ENCODE measurements around the gene RTKN2.

DNA sequence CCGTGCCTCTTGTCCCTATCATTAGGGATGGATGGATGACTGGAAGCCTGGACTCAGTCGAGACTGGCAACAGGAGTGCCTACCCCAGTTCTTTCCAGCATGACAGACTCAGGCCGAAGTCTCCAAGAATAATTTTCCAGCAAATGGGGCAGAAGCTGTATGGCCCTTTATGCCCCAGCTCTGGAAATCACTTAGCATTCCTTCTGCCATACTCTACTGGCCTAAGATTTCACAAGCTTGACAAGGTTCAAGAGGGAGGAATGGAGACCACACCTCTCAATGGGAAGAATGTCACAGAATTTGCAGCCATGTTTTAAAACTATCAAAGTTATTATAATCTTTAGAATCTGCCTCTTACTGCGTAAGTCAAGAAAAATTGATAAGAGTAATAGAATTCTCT is 39.0 kb upstream of the RTKN2 start:
- no peak for TF ChIP-seq ZNF70 (CRISPR knock-in tag; IDR thresholded peaks at IDR 0.05)
- no peak for TF ChIP-seq BACH2 (CRISPR knock-in tag; IDR thresholded peaks at IDR 0.05; ENCODE audit: borderline replicate concordance)
- TF ChIP-seq RARB (CRISPR knock-in tag; IDR thresholded peaks at IDR 0.05): no peak
- TF ChIP-seq, protein P1, sequence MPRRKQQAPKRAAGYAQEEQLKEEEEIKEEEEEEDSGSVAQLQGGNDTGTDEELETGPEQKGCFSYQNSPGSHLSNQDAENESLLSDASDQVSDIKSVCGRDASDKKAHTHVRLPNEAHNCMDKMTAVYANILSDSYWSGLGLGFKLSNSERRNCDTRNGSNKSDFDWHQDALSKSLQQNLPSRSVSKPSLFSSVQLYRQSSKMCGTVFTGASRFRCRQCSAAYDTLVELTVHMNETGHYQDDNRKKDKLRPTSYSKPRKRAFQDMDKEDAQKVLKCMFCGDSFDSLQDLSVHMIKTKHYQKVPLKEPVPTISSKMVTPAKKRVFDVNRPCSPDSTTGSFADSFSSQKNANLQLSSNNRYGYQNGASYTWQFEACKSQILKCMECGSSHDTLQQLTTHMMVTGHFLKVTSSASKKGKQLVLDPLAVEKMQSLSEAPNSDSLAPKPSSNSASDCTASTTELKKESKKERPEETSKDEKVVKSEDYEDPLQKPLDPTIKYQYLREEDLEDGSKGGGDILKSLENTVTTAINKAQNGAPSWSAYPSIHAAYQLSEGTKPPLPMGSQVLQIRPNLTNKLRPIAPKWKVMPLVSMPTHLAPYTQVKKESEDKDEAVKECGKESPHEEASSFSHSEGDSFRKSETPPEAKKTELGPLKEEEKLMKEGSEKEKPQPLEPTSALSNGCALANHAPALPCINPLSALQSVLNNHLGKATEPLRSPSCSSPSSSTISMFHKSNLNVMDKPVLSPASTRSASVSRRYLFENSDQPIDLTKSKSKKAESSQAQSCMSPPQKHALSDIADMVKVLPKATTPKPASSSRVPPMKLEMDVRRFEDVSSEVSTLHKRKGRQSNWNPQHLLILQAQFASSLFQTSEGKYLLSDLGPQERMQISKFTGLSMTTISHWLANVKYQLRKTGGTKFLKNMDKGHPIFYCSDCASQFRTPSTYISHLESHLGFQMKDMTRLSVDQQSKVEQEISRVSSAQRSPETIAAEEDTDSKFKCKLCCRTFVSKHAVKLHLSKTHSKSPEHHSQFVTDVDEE (CRISPR knock-in tag; IDR thresholded peaks at IDR 0.05): no peak
- no peak for TF ChIP-seq ZFP30 (CRISPR knock-in tag; IDR thresholded peaks at IDR 0.05)
- no peak for TF ChIP-seq ZFP3 (CRISPR knock-in tag; IDR thresholded peaks at IDR 0.05)
- TF ChIP-seq CREB5 (CRISPR knock-in tag; IDR thresholded peaks at IDR 0.05; ENCODE audit: low read depth): no peak
- no peak for TF ChIP-seq CSDC2 (CRISPR knock-in tag; IDR thresholded peaks at IDR 0.05)
- no peak for TF ChIP-seq ZC3H10 (CRISPR knock-in tag; IDR thresholded peaks at IDR 0.05)
- no peak for TF ChIP-seq GLIS3 (CRISPR knock-in tag; IDR thresholded peaks at IDR 0.05)
